Stimulated activated CD8-positive, alpha-beta memory T cell treated with anti-CD3 and anti-CD28 coated beads, Interleukin-15, amount 100 ng/mL, for 4 hours (primary cell): ENCODE data around the gene RAD54L.
"Not testable (repeated sequence)": the region's sequence is repeated elsewhere in the genome, so short reads cannot be mapped to it uniquely, and the experiment has no call there.

Experiments
- DNase-seq, 2 donors: peaks; one replicate each; pipeline ENCODE4 v3.0.0-alpha.2; 2020; ENCODE audit warnings: low read depth in 2 of 2

RAD54L gene

GRCh38 chr1:46285730-46286477, 38.3 kb downstream of the RAD54L start:
- DNase-seq, result no peak

GRCh38 chr1:46288485-46289133, 41.0 kb downstream of the RAD54L start:
- DNase-seq, result no peak

- DNase-seq, result no peak
These were observed 41.6 kb downstream of the RAD54L start for GRCh38 chr1:46289134-46289494.

GRCh38 chr1:46289976-46290375, 42.4 kb downstream of the RAD54L start:
- no peak for DNase-seq

- DNase-seq, result no peak
These were observed 47.7 kb downstream of the RAD54L start for GRCh38 chr1:46295306-46295705.

- DNase-seq, result no peak
These were observed 50.8 kb downstream of the RAD54L start for GRCh38 chr1:46298387-46298786.

GRCh38 chr1:46300673-46301405, 53.3 kb downstream of the RAD54L start:
- no peak for DNase-seq

- DNase-seq, result no peak
These were observed 53.8 kb downstream of the RAD54L start for GRCh38 chr1:46301406-46301807.

GRCh38 chr1:46301808-46302640, 54.5 kb downstream of the RAD54L start:
- DNase-seq, result peak in 1 of 2 donors; percentile 16

GRCh38 chr1:46302641-46303037, 55.1 kb downstream of the RAD54L start:
- peak in 1 of 2 donors; percentile 16 for DNase-seq

GRCh38 chr1:46303038-46303871, 55.7 kb downstream of the RAD54L start, which contains the start of the genes LRRC41 and UQCRH:
Gene LRRC41 (minus strand): TSS chr1:46303616. CDS start chr1:46303322, 294 bp downstream.
Gene UQCRH (plus strand): TSS chr1:46303698. CDS start chr1:46303767, 69 bp downstream.
- DNase-seq, result peak; percentile 83 to 88

GRCh38 chr1:46303872-46304326, 56.3 kb downstream of the RAD54L start:
- DNase-seq, result no peak

GRCh38 chr1:46306159-46306530, 58.6 kb downstream of the RAD54L start:
- DNase-seq, result no peak

GRCh38 chr1:46309401-46310159, 62.0 kb downstream of the RAD54L start:
- DNase-seq, result no peak

GRCh38 chr1:46310321-46310720, 62.8 kb downstream of the RAD54L start:
- no peak for DNase-seq

GRCh38 chr1:46315669-46316403, 68.3 kb downstream of the RAD54L start:
- DNase-seq, result no peak

- no peak for DNase-seq
These were observed 69.8 kb downstream of the RAD54L start for GRCh38 chr1:46317323-46317722.

GRCh38 chr1:46319301-46319700, 71.7 kb downstream of the RAD54L start:
- not testable (repeated sequence) for DNase-seq
